GM18868 (cell line): ENCODE results near the gene PCDHGA7.
"Not testable (repeated sequence)": the region's sequence is repeated elsewhere in the genome, so short reads cannot be mapped to it uniquely, and the experiment has no call there.

ENCODE experiments used
- ATAC-seq: cut with Tn5 transposase; IDR thresholded peaks from one replicate; pipeline ENCODE4 v1.9.1; 2021; ENCODE audit warnings: mild to moderate bottlenecking, moderate library complexity; ENCODE audit not compliant: unreplicated experiment

The PCDHGA7 gene

GRCh38 chr5:141366016-141366896 lies 16.3 kb upstream of the PCDHGA7 start:
- no peak for ATAC-seq

- peak; percentile 99 for ATAC-seq
These were observed 12.3 kb upstream of the PCDHGA7 start, which contains the start of gene PCDHGB3 for GRCh38 chr5:141369994-141370848. Gene PCDHGB3 (plus strand): TSS chr5:141370242. CDS start chr5:141370395, 153 bp downstream.

GRCh38 chr5:141371572-141372475 lies 10.7 kb upstream of the PCDHGA7 start:
- no peak for ATAC-seq

GRCh38 chr5:141373673-141374317 lies 8.7 kb upstream of the PCDHGA7 start, which contains the start of gene PCDHGA6:
Gene PCDHGA6 (plus strand): TSS chr5:141373891. CDS start chr5:141374084, 193 bp downstream.
- no peak for ATAC-seq

- no peak for ATAC-seq
These were observed 7.9 kb upstream of the PCDHGA7 start for GRCh38 chr5:141374627-141375026.

GRCh38 chr5:141375444-141376155 lies 6.9 kb upstream of the PCDHGA7 start:
- not testable (repeated sequence) for ATAC-seq

GRCh38 chr5:141383345-141383744 lies 803 bp downstream of the PCDHGA7 start:
- ATAC-seq, result no peak

GRCh38 chr5:141384471-141385267 lies 2.1 kb downstream of the PCDHGA7 start:
- ATAC-seq, result no peak

GRCh38 chr5:141387557-141388311 lies 5.2 kb downstream of the PCDHGA7 start, which contains the start of gene PCDHGB4:
Gene PCDHGB4 (plus strand): TSS chr5:141387698. CDS start chr5:141387885, 187 bp downstream.
- ATAC-seq, result peak; percentile 89

GRCh38 chr5:141388661-141389060 lies 6.1 kb downstream of the PCDHGA7 start:
- ATAC-seq, result no peak

GRCh38 chr5:141389153-141390042 lies 6.9 kb downstream of the PCDHGA7 start:
- no peak for ATAC-seq

- ATAC-seq, result no peak
These were observed 10.1 kb downstream of the PCDHGA7 start, which contains the start of gene PCDHGA8 for GRCh38 chr5:141392429-141393198. Gene PCDHGA8 (plus strand): TSS chr5:141392633. CDS start chr5:141392814, 181 bp downstream.

GRCh38 chr5:141393267-141393666 lies 10.7 kb downstream of the PCDHGA7 start:
- ATAC-seq, result no peak

GRCh38 chr5:141394401-141395187 lies 12.1 kb downstream of the PCDHGA7 start:
- not testable (repeated sequence) for ATAC-seq
